ENCODE results near the gene TBC1D3. TPM values are rescaled to one million over a fixed set of nuclear protein-coding genes. Genes with fewer than 3 reads are reported as not detected.
A peak's percentile ranks its signal among the peaks of the same experiment; 100 is the strongest.
"Not testable (repeated sequence)": the region's sequence is repeated elsewhere in the genome, so short reads cannot be mapped to it uniquely, and the experiment has no call there.

The TBC1D3 gene
- not detected for total RNA-seq
- long read RNA-seq, partial matches to known transcripts, result 0 of 13 reads
- long read RNA-seq, other reads (novel, unspliced or antisense), result 13 of 13 reads

- DNase-seq; ATAC-seq (ENCODE audit: poor library complexity); intact Hi-C loops (cut with DNase I): not testable (repeated sequence)
Observed at GRCh38 chr17:38192455-38192854, at the start of gene TBC1D3. TSS of gene TBC1D3 (minus strand) at chr17:38192555. CDS start at chr17:38191029, 1,526 bp downstream.

GRCh38 chr17:38232790-38233189, 40.4 kb upstream of the TBC1D3 start:
- DNase-seq; intact Hi-C loops (cut with DNase I): not testable (repeated sequence)
- peak; percentile 54 for ATAC-seq (ENCODE audit: poor library complexity)

- ATAC-seq (ENCODE audit: poor library complexity); DNase-seq; intact Hi-C loops (cut with DNase I): not testable (repeated sequence)
Observed at GRCh38 chr17:38225844-38226495, 33.6 kb upstream of the TBC1D3 start.

GRCh38 chr17:38220867-38221266, 28.5 kb upstream of the TBC1D3 start:
- intact Hi-C loops (cut with DNase I); DNase-seq; ATAC-seq (ENCODE audit: poor library complexity): not testable (repeated sequence)

- intact Hi-C loops (cut with DNase I); ATAC-seq (ENCODE audit: poor library complexity); DNase-seq: not testable (repeated sequence)
Observed at GRCh38 chr17:38200271-38200670, 7.9 kb upstream of the TBC1D3 start.

- intact Hi-C loops (cut with DNase I); ATAC-seq (ENCODE audit: poor library complexity): not testable (repeated sequence)
- peak; percentile 48 for DNase-seq
Observed at GRCh38 chr17:38134860-38135259, 57.5 kb downstream of the TBC1D3 start.

Other genes with a start within 250 kb of the TBC1D3 start
- gene TBC1D3L, start 203.5 kb downstream of the TBC1D3 start, total RNA-seq, result 7.4 TPM
- gene TBC1D3D, start 188.6 kb downstream of the TBC1D3 start, total RNA-seq, result not detected
- not detected for gene TBC1D3C, start 123.9 kb downstream of the TBC1D3 start, total RNA-seq
- gene TBC1D3E, start 64.6 kb downstream of the TBC1D3 start, total RNA-seq, result not detected
- gene MRPL45, start 104.6 kb upstream of the TBC1D3 start, total RNA-seq, result 38.0 TPM
- 0.16 TPM for gene GPR179, start 151.4 kb upstream of the TBC1D3 start, total RNA-seq
- 10.1 TPM for gene SOCS7, start 159.3 kb upstream of the TBC1D3 start, total RNA-seq
- gene ARHGAP23, start 235.9 kb upstream of the TBC1D3 start, total RNA-seq, result 58.3 TPM

Data from Right ventricle myocardium superior (tissue), 1 donor.